Sciatic nerve (tissue), 2 donors: ENCODE measurements around the gene FGF18. TPM values are rescaled to one million over a fixed set of nuclear protein-coding genes. Genes with fewer than 3 reads are reported as not detected.
"Not testable (repeated sequence)": the region's sequence is repeated elsewhere in the genome, so short reads cannot be mapped to it uniquely, and the experiment has no call there.

Experiments
- ATAC-seq: fragments of 200-7000 bp; cut with Tn5 transposase; one replicate; pipeline ENCODE4 v1.9.1; 2020; ENCODE audit warnings: mild to moderate bottlenecking, moderate library complexity
- DNase-seq: peaks from one replicate; pipeline ENCODE4 v3.0.0-alpha.2; 2020; ENCODE audit warnings: low spot score
- intact Hi-C: fragments of 100-400 bp; cut with DNase I; formaldehyde crosslinking; loops from one replicate; pipeline ENCODE4 v1.14.2; 2022
- total RNA-seq: library from RNA; stranded (reverse); fragmentation: NEBNext Ultra II Directional; extraction: Animal tissue kit (Norgen Biotek cat#: 25700); gene quantifications from one replicate; pipeline ENCODE4 v1.2.1, GENCODE V29; 2021
- donor health status: DM: no; HTN: no; CAD: no.
- donor health status: DM: no; HTN: no; CAD: no.

Gene FGF18, protein sequence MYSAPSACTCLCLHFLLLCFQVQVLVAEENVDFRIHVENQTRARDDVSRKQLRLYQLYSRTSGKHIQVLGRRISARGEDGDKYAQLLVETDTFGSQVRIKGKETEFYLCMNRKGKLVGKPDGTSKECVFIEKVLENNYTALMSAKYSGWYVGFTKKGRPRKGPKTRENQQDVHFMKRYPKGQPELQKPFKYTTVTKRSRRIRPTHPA
- 15.8 TPM for total RNA-seq

DNA sequence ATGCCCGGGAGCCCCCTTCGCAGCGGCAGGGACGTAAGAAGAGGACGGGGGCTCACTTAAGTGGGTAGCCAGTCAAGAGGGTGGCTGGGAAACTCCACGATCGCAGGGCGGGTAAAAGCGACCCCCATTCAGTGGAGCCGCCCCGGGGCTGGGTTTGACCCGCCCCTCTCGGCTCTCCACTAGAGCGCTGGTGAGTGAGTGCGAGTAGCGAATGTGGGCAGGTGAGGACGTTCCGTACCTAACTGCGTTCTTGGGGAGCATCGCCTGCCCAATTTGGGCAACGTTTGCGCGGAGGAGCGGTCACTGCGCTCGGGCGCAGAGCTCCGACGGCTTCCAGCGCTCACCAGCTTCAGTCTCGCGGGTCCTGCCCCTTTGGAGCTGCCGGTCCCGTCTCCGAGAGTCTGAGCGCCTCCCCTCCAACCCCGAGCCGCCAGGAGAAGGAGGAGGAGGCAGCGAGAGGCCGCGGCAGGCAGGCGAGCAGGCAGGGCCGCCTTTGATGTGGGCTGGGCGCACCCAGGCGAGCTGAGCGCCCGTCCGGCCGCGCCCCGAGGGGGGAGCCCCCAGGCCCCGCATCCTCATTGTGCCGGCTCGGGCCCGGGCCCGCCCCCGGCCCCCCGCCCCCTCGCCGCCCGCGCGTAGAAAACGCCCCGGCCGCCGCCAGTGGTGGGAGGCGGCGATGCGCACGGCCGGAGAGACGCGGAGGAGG, at the start of gene FGF18:
Gene FGF18 (plus strand): TSS at position 666 of the 706 bp plus-strand sequence. CDS start 553 bp downstream, outside the sequence.
- ATAC-seq = peak; percentile 73
- peak; percentile 69 for DNase-seq
- intact Hi-C loops = loop anchor here (10.0 kb wide), 1 partner anchor 486 kb away; no protein-coding TSS in a partner anchor

DNA sequence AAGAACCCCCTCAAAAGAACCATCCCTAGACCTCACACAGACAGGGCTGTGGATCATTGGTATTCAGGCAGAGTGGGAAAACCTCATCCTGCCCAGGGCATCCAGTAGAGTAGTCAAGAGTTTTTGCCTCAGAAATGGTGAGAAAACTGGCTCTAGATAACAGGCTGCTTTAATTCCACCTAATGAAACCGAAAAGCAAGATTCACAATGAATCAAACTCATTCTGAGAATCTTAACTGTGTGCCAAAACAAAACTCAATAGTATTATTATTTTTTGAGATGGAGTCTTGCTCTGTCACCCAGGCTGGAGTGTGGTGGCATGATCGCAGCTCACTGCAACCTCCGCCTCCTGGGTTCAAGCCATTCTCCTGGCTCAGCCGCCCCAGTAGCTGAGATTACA, 49.5 kb upstream of the FGF18 start:
- ATAC-seq = no peak
- intact Hi-C loops = no loop called here
- DNase-seq = no peak

DNA sequence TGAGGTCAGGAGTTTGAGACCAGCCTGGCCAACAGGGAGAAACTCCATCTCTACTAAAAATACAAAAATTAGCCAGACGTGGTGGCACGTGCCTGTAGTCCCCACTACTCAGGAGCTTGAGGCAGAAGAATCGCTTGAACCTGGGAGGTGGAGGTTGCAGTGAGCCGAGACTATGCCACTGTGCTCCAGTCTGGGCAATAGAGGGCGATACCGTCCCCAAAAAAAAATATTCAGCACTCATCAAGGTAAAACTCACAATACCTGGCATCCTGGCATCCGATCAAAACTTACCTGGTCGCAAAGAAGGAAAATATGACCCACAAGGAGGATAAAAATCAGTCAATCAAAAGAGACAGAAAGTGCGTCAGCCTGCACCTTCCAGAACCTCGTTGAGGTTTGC, 48.6 kb upstream of the FGF18 start:
- intact Hi-C loops, ATAC-seq, DNase-seq: not testable (repeated sequence)

DNA sequence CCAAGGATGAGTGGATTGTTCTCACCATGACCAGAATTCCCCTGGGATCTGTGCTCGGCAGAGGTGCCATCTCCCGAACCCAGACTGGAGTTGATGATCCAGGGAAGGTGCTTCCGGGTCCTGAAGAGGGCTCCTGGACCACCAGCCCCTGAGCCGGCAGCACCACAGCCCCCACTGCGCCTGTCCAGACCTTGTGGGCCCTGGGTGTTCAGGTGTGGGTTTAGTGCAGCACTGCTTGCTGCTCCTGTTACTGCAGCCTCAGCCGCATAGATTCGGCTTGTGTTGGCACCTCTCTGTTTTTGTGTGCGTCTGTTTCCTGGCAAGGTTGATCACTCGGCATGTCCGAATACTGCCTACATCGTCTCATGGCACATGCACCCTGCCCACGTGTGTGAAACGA, 48.1 kb upstream of the FGF18 start:
- DNase-seq = peak; percentile 10
- no peak for ATAC-seq
- intact Hi-C loops = no loop called here

DNA sequence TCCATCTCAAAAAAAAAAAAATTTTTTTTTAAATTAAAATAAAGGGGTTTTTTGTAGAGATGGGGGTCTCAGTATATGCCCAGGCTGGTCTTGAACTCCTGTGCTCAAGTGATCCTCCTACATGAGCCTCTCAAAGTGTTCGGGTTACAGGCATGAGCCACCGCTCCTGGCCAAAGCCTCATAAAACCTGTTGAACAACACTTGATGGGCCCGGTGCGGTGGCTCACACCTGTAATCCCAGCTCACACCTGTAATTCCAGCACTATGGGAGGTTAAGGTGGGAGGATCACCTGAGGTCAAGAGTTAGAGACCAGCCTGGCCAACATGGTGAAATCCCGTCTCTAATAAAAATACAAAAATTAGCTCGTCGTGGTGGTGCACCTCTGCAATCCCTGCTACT, 39.5 kb upstream of the FGF18 start:
- DNase-seq = no peak

DNA sequence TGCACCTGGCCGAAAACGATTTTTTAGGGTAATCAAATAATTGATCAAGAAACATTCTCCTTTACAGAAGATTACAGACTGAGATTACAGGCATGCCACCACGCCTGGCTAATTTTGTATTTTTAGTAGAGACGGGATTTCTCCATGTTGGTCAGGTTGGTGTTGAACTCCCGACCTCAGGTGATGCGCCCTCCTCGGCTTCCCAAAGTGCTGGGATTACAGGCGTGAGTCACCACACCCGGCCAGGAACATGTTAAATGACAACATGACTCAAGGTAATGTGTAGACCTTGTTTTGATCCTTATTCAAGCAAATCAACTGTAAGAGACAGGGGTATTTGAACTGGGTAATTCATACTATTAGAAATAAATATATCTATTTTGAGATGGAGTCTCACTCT, 35.0 kb upstream of the FGF18 start:
- DNase-seq, ATAC-seq, intact Hi-C loops: not testable (repeated sequence)

More for the DNA sequence above, 39.5 kb upstream of the FGF18 start:
- ATAC-seq = no peak
- intact Hi-C loops = no loop called here

DNA sequence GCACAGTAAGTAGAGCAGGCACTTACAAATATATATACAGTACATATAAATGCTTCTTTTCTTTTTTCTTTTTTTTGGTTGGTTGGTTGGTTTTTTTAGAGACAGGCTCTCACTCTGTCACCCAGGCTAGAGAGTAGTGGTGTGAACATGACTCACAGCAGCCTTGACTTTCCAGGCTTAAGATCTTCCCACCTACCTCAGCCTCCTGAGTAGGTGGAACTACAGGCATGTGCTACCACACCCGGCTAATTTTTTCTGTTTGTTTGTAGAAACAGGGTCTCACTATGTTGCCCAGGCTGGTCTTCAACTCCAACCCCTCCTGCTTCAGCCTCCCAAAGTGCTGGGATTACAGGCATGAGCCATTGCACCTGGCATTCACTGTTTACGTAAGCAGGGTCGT, 34.4 kb upstream of the FGF18 start:
- DNase-seq, ATAC-seq, intact Hi-C loops: not testable (repeated sequence)

DNA sequence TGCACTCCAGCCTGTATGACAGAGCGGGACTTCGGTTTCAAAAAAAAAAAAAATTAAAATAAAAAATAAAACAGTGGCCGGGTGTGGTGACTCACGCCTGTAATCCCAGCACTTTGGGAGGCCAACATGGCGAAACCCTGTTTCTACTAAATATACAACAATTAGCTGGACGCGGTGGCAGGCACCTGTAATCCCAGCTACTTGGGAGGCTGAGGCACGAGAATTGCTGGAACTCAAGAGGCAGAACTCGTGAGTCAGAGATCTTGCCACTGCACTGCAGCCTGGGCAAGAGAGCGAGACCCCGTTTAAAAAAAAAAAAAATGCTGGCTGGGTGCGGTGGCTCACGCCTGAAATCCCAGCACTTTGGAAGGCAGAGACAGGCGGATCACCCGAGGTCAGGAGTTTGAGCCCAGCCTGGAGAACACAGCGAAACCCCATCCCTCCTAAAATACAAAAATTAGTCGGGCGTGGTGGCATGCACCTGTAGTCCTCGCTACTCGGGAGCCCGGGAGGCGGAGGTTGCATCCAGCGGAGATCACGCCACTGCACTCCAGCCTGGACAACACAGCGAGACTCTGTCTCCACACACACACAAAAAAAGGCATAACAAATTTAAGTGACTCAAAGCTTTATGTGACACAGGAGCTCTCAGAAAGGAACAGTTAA, 33.3 kb upstream of the FGF18 start:
- intact Hi-C loops = no loop called here
- no peak for DNase-seq
- no peak for ATAC-seq

DNA sequence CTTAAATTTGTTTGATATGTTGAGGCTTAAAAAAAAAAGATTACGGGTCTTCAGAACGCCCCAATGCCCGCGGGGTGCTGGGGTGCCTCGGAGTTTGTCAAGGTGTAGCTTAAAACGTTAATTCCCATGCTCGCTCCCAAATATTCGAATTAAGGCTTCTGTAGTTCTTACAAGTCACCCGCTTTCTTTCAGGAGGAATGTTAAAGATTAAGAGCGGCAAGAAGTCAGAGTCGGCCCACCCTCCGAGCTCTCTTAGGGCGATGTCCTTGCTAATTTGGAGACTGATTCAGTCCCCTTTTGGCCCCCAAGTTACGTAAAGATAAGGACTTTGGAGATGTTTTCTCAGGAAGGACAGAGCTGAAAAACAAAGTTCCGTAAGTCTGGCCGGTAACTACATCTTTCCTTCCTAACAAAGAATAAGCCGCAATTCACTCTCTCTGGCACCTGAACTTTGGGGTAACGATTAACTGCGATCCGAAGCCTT, 32.5 kb upstream of the FGF18 start:
- ATAC-seq (no peak), DNase-seq (no peak)
- intact Hi-C loops = no loop called here

DNA sequence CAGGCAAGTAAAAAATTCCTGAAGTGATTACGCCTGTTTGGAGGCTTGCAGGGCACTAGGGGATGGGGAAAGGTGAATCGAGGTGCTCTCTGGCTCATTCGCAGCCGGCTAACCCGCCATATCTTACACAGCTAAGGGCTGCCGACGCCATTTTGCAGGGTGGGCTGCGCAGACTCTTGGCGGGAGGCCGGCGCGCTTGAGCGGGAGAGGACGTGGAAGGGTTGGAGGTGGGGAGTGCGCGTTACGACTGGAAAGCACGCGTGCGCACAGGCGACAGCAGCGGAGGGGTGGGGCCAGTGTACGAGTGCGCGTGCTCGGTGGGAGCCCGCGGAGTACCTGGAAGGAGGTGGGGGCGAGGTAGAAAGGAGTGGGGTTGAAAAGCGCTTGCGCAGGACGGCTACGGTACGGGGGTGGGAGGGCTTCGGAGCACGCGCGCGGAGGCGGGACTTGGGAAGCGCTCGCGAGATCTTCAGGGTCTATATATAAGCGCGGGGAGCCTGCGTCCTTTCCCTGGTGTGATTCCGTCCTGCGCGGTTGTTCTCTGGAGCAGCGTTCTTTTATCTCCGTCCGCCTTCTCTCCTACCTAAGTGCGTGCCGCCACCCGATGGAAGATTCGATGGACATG, 32.0 kb upstream of the FGF18 start, which contains the start of gene NPM1:
Gene NPM1 (plus strand): TSS at position 505 of the 625 bp plus-strand sequence. CDS start 100 bp downstream, at position 605.
- intact Hi-C loops = no loop called here
- peak; percentile 98 for ATAC-seq
- peak; percentile 98 for DNase-seq

DNA sequence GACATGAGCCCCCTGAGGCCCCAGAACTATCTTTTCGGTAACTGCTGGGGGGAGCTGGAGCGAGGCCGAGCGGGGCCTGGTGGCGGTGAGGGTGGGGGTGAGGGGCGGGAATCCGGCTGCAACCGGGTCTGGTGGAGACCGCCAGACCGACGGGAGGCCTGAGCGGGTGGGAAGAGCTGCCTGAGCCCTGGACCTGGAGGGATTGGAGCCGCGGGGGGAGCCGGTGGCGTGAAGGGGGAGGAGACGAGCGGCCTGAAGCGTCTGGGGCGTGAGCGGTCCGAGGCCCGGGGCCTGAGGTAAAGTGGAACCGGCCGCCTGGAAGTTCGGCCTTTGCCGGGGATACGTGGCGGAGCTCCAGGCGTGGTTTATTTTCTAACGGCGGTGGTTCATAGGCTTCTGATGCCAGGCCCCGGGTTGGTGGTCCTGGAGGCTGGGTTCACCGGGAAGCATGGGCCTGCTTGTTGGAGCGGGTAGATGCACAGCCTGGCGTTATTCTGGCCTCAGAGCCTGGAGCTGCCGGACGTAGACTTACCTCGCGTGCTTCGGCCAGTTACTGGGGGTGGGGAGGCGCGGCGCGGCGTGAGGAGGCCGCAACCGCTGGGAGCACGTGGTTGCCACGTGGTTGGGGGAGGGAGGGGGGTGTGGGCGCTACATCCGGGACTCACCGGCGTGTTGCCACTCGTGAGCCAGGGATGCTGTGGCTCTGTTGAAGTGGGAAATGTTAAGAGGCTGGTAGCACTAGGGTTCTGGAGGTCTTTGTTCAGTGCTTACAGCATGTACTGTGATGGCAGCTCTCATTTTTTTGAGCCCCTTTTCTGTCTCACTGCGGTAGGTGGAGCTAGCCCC, 31.3 kb upstream of the FGF18 start:
- DNase-seq (peak; percentile 89), ATAC-seq (peak; percentile 82)
- intact Hi-C loops = no loop called here

DNA sequence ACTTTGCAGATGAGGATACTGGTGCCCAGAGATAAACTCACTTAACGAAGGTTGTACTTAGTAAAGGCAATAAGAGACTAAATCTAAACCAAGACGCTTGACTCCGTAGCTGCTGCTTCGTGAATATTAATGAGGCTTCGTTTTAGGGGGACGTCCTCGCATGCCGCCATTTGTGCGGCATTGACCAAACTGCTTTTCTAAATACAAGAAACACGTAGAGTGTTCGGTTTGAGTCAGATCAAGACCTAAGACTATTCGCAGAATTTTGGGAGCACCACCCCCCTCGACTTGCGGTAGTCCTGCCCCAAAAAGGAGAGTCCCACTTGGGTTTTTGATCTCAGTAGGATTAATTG, 30.7 kb upstream of the FGF18 start:
- intact Hi-C loops = no loop called here
- ATAC-seq (no peak), DNase-seq (no peak)

DNA sequence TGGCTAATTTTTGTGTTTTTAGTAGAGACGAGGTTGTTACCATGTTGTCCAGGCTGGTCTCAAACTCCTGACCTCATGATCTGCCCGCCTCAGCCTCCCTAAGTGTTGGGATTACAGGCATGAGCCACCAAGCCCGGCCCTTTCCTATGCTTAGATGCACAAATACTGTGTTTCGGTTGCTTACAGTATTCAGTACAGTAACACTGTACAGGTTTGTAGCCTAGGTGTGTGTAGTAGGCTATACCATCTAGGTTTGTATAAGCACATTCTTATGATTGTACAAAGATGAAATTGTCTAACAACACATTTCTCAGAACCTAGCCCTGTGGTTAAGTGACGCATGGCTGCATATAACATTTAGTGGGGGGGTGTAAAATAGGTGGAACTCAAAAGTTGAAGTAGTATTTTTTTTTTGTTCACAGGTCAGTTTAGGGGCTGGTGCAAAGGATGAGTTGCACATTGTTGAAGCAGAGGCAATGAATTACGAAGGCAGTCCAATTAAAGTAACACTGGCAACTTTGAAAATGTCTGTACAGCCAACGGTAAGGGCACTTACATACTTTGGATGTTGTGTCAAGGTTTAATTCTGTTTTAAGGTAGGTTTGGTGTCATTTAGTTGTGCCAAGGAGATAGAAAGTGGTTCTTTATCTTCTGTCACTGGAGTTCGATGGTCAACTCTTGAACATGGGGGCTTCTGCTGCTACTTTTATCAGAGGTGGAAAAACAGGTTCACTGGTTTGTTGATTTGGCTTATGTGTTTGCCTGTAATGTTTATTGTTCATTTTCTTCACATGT, 28.4 kb upstream of the FGF18 start:
- no peak for DNase-seq
- no peak for ATAC-seq
- intact Hi-C loops = no loop called here

DNA sequence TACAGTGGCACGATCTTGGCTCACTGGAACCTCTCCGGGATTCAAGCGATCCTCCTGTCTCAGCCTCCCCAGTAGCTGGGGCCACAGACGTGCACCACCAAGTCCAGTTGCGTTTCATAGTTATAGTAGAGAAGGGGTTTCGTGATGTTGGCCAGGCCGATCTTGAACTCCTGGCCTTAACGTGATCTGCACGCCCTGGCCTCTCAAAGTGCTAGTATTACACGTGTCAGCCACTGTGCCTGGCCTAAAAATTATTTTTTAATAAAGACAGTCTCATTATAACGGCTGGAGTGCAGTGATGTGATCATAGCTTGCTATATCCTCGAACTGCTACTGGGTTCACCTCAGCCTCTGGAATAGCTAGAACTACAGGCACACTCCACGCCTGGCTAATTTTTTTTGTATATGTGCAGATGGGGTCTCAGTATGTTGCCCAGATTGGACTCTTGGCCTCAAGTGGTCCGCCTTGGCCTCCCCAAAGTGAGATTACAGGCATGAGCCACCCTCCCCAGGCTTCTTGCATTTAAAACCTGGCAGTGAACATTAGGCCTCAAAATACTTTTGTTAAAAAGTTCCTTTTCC, 27.4 kb upstream of the FGF18 start:
- ATAC-seq (no peak), DNase-seq (no peak)
- intact Hi-C loops = no loop called here

DNA sequence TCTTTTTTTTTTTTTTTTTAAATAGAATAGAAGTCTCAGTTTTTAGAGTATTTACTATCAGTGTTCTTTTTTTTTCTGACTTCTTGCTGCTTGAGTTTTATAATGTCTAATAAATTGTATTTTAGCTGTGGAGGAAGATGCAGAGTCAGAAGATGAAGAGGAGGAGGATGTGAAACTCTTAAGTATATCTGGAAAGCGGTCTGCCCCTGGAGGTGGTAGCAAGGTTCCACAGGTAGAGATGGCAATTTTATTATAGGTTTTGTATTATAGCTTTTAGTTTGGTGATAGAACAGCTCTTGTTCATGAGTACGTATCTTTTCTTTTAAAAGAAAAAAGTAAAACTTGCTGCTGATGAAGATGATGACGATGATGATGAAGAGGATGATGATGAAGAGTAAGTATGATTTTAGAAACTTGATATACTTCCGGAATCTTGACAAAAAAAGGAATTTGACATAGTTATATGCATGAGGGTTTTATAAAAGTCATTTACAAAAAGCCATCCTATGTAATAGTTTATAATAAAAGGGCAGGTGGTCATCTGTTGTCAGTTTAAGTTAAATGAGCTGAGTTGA, 26.8 kb upstream of the FGF18 start:
- ATAC-seq = no peak
- intact Hi-C loops = no loop called here
- DNase-seq = no peak

DNA sequence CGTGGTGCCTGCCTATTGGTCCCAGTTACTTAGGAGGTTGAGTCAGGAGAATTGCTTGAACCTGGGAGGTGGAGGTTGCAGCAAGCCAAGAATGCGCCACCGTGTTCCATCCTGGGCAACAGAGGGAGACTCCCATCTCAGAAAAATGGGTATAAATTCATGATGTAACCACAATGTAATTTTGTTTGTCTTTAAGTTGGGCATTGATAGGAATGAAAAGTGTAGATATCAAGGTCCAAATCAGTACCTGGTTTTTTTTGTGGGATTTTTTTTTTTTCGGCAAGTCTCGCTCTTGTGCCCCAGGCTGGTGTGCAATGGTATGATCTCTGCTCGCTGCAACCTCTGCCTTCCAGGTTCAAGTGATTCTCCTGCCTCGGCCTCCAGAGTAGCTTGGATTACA, 24.4 kb upstream of the FGF18 start:
- intact Hi-C loops = no loop called here
- ATAC-seq (no peak), DNase-seq (no peak)

DNA sequence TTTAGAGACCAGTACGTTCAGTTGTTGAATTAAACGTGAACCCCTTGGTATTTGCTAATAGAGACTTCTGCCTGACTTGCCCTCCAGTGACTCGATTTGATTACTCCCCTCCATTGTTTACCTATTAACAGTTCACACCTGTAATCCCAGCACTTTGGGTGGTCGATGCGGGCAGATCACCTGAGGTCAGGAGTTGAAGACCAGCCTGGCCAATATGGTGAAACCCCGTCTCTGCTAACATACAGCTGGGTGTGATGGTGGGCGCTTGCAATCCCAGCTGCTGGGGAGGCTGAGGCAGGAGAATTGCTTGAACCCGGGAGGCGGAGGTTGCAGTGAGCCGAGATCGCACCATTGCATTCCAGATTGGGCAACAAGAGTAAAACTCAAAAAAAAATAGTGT, 22.9 kb upstream of the FGF18 start:
- intact Hi-C loops, ATAC-seq, DNase-seq: not testable (repeated sequence)
